Skeletal muscle satellite cell (primary cell): Measurements from ENCODE around the gene MARCHF9.

Source experiments
- H3K27me3 ChIP-seq: 2 replicates; pipeline ENCODE4 v1.7.0; 2013; ENCODE audit warnings: low read length; ENCODE audit not compliant: control insufficient read depth, insufficient read depth
- H3K36me3 ChIP-seq: 2 replicates; pipeline ENCODE4 v1.7.0; 2013; ENCODE audit warnings: mild to moderate bottlenecking, control low read depth, low read length; ENCODE audit not compliant: insufficient read depth
- H3K4me1 ChIP-seq: 2 replicates; pipeline ENCODE4 v1.7.0; 2013; ENCODE audit warnings: low read length; ENCODE audit not compliant: control insufficient read depth, insufficient read depth
- H3K4me2 ChIP-seq: 2 replicates; pipeline ENCODE4 v1.7.0; 2013; ENCODE audit warnings: mild to moderate bottlenecking, low read length
- H3K4me3 ChIP-seq: 2 replicates; pipeline ENCODE4 v1.7.0; 2013; ENCODE audit warnings: low read length
- H3K9ac ChIP-seq: 2 replicates; pipeline ENCODE4 v1.7.0; 2013; ENCODE audit warnings: mild to moderate bottlenecking, low read depth, low read length, moderate library complexity
- H3K9me3 ChIP-seq: replicated peaks from 2 replicates; pipeline ENCODE4 v1.7.0; 2013; ENCODE audit warnings: mild to moderate bottlenecking, control low read depth, low read length

MARCHF9 gene

DNA sequence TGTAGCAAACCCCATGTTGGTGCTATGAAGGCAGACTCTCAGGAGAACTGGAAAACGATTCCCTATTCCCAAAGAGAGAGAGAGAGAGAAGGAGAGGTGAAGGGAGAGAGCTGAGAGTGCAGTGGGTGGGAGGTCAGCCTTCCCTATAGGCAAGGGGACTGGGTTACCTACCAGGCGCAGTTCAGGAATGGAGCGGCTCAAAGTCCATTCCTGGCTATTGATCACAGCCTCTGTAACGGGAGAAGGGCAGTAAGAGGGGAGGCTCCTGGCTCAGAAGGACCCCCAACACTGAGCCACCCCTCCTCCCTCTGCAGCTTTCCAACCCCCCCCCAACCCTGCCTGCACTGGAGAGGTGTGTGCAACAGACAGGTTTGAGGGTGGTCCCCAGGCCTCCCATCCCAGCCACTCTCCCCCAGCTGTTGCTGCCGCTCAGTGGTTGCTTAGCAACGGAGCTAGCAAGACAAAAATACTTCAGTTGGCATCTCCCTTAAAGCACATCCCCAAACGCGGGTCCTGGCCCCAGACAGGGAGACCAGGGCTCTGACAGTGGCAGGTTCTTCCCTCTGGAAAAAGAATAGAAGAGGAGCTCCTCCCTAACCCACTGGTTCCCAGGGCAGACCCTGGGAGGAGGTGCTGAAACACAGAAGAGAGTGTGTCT lies 19.6 kb upstream of the MARCHF9 start:
- peak overlapping the region; percentile 58 for H3K4me3 ChIP-seq
- H3K27me3 ChIP-seq: peaks cover 68% of the 10 kb centered on the region
- peak overlapping the region; percentile 82 for H3K4me2 ChIP-seq
- H3K9me3 ChIP-seq: no peaks in the 10 kb centered on the region
- peaks cover 19% of the 10 kb centered on the region for H3K4me1 ChIP-seq
- H3K36me3 ChIP-seq: no peaks in the 10 kb centered on the region
- H3K9ac ChIP-seq: no peak overlapping the region

DNA sequence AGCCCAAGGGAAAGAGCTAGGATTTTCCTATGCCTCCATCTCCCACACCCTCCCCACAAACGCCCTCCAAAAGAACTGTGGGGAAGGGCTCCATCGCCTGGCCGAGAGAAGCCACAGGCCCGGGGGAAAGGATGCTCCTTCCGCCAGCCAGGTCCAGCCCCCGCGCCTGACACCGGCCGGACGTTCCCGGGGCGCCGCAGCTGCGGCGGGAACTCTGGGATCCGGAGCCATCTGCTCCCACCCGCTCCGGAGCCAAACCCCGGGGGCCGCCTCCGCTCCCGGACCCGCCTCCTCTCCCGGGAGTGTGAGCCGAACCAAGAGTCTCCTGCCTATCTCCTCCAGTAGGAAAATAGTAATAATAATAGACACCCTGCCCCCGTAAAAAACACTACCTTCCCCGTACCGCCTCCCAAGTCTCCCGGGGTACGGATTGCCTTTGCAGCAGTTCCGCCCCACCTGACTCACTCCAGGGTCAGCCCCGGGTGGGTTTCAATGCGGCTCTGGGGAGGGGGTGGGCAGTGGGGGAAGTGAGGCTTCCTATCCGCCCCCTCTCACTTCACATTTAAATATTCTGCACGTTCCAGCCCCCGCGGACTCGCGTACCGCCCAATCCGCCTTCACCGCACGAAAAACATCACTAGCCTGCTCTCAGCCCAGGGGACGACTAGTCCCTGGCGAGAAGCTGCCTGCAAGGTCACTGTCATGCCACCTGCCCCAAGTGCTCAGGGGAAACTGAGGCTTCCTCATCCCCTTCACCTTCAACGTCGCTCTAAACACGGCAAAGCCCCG lies 18.8 kb upstream of the MARCHF9 start:
- peak overlapping the region; percentile 21 for H3K9ac ChIP-seq
- peak overlapping the region; percentile 82 for H3K4me2 ChIP-seq
- no peaks in the 10 kb centered on the region for H3K36me3 ChIP-seq
- peaks cover 19% of the 10 kb centered on the region for H3K4me1 ChIP-seq
- peak overlapping the region; percentile 58 for H3K4me3 ChIP-seq
- H3K27me3 ChIP-seq: peaks cover 75% of the 10 kb centered on the region
- no peaks in the 10 kb centered on the region for H3K9me3 ChIP-seq

DNA sequence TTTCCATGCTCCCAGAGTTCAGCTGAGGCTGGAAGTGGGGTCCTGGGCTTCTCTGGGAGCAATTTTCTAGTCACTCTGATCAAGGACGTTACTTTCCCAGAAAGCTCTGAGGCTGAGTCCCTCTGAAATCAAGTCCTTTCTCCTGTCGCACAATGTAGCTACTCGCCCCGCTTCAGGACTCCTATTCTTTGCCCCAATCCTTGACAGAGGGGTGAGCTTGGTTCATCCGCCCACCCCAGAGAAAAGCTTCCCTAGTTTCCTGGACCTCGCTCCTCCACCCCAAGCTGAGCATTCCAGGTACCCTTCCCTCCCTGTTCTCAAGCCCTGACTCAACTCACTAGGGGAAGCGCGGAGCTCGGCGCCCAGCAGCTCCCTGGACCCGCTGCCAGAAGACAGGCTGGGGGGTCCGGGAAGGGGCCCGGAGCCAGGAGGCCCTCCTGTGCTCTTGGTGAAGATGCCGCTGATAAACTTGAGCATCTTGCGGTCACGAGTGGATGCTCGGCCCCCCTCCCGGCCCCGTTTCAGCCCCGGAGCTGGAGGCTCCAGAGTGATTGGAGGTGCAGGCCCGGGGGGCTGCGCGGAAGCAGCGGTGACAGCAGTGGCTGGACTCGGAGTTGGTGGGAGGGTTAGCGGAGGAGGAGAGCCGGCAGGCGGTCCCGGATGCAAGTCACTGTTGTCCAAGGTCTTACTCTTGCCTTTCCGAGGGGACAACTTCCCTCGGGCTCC lies 18.0 kb upstream of the MARCHF9 start:
- Histone ChIP-seq H3K4me3 (no peak overlapping the region), H3K9me3 (no peaks in the 10 kb centered on the region), H3K4me2 (peak overlapping the region; percentile 82), H3K36me3 (no peaks in the 10 kb centered on the region), H3K9ac (no peak overlapping the region), H3K4me1 (peaks cover 19% of the 10 kb centered on the region), H3K27me3 (peaks cover 82% of the 10 kb centered on the region)

DNA sequence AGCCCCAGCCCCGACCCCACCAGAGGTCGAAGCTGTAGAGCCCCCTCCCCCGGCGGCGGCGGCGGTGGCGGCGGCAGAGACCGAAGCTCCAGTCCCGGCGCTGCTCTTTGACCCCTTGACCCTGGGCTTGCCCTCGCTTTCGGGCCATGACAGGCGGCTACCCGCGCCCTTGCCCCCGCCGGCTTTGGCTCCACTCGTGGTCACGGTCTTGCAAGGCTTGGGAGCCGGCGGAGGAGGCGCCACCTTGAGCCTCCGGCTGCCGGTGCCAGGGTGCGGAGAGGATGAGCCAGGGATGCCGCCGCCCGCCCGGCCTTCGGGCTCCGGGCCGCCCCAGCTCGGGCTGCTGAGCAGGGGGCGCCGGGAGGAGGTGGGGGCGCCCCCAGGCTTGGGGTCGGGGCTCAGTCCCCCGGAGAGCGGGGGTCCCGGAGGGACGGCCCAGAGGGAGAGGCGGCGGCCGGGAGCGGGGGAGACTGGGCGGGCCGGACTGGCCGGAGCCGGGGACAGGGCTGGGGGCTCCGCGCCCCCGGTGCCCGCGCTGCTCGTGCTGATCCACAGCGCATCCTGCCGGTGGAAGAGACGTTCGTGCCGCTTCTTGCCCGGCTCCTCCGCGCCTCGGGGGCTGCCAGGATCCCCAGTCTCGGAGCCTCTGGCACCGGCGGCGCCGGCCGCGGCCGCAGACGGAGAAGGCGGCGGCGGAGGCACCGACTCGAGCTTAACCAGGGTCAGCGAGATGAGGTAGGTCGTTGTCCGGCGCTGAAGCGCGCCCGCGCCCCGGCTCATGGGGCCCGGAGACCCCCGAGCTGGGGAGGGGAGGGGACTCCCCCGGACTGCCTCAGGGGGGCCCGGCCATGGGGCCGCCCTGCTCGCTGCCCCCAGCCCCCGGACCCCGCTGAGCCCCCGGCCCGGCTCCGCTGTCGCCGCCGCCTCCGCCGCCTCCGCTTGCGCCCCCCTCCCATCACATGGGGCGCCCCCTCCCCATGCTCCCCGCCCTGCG lies 17.1 kb upstream of the MARCHF9 start:
- Histone ChIP-seq H3K9me3 (no peaks in the 10 kb centered on the region), H3K36me3 (no peaks in the 10 kb centered on the region), H3K27me3 (peaks cover 84% of the 10 kb centered on the region), H3K9ac (no peak overlapping the region), H3K4me3 (peak overlapping the region; percentile 42), H3K4me2 (peak overlapping the region; percentile 79), H3K4me1 (peaks cover 19% of the 10 kb centered on the region)

DNA sequence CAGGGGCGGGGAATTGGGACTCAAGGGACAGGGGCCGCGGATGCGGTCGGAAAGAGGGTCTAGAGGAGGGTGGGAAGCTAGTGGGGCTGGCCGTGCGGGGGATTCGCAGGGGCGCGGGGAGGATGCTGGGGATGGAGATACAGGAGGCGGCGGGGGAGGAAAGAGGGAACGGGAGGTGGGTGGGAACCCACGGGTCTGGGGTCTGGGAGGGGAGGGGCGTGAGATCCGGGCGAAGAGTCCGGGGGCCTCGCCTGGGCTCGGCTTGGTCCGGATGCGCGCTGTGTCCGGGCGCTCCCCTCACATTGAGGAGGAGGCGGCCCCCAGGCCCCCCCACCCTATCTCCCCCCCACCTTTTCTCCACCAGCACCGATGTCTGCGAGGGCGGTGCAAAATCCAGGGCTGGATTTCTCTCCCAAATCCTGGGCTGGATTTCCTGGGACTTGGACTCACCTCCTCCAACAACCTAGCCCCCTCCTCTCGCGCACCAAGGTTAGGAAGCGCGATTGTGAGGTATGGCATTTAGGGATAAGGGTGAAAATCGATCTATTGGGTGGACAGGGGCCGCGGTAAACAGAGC lies 16.2 kb upstream of the MARCHF9 start, which contains the start of gene AGAP2:
Gene AGAP2, minus strand, starts transcription at position 82 of the 577 bp plus-strand sequence. CDS start 496 bp downstream, outside the sequence.
- Histone ChIP-seq H3K4me1 (peaks cover 19% of the 10 kb centered on the region), H3K9ac (no peak within 1 kb of the TSS), H3K27me3 (peaks cover 78% of the 10 kb centered on the region), H3K4me2 (peak within 1 kb of the TSS; percentile 79), H3K36me3 (no peaks in the 10 kb centered on the region), H3K4me3 (peak within 1 kb of the TSS; percentile 42), H3K9me3 (no peaks in the 10 kb centered on the region)

DNA sequence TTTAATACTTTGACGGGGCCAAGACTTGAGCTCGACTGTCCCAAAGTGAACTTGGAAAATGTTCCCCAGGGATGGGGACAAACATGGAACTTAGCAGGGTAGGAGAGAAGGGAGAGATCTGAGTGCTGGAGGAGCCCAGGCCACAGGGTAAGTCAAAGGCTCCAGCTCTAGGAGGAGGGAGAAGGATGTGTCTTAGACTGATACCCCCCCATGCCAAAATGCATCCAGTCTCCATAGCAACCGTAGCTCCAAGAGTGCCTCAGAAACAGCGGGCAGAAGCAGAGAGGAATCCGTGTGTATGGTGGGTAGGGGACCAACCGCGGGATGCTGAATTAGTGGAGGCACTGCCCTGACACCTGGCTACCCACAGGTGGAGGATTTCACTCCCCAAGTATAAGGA lies 15.5 kb upstream of the MARCHF9 start:
- H3K9me3 ChIP-seq: no peaks in the 10 kb centered on the region
- H3K4me1 ChIP-seq: peaks cover 19% of the 10 kb centered on the region
- peaks cover 72% of the 10 kb centered on the region for H3K27me3 ChIP-seq
- H3K36me3 ChIP-seq: no peaks in the 10 kb centered on the region
- H3K4me3 ChIP-seq: no peak overlapping the region
- no peak overlapping the region for H3K4me2 ChIP-seq
- H3K9ac ChIP-seq: no peak overlapping the region

DNA sequence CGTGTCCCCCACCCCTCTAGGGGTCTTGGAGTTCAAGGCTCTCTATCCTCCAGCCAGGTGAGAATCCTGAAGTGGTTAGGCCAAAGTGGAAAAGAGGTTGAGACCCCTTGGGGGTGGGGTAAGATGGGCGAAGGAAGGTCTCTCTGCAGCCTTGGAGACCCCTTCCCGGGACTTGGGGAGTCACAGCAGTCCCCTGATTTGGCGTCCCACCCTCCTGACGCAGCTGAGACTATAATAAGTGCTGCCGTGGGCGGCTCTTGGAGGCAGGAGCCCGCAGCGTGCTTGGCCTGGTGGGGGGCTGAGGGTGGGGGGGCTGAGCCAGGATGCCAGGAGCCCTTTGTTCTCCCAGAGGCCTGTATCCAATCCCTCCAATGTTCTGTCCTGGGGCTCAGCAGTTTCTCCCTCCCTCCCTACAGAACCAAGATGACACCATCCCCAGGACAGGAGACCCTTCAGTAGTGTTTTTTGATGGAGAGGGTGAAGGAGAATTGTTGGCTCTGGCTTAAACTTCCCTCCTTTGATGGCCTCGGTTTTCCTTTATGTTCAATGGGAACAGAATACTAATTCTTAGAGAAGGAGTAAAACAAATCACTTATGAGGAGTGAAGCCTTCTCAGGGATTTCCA lies 14.9 kb upstream of the MARCHF9 start:
- Histone ChIP-seq H3K9me3 (no peaks in the 10 kb centered on the region), H3K4me3 (no peak overlapping the region), H3K4me2 (no peak overlapping the region), H3K9ac (no peak overlapping the region), H3K27me3 (peaks cover 65% of the 10 kb centered on the region), H3K4me1 (peaks cover 19% of the 10 kb centered on the region), H3K36me3 (no peaks in the 10 kb centered on the region)

DNA sequence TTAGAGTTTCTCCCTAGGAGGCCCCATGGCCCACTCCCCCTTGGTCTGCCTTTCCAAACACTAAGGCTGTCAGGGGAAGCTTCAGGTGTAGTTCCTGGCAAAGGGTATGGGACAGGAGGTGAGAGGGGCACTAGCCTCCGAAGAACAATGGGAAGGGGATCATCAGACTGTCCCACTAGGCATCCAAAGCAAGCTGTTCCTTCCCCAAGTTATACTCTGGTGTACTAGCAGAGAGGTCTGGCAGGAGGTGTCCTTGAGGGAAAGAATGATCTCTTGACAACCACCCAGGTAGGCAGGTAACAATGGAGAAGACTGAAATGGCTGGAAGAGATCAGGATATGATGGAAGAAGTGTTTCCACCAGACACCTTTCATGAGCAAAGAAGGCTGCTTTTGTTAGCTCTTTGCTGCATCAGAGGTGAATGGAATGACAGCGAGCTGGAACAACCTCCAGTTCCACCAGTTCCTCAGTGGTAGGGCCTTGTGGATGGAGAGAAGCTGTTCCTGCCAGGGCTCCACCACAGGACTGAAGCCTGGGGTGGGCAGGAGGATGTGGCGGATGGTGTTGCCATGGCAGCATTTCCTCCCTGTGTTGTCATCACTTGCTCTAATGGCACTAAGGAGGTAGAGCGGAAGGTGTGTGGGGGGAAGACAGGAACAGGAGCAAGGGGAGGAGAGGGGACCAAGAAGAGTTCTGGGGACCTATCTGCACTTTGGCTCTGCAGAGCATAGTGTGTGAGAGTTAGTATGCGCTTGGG lies 14.1 kb upstream of the MARCHF9 start:
- H3K9ac ChIP-seq: no peak overlapping the region
- no peak overlapping the region for H3K4me3 ChIP-seq
- H3K9me3 ChIP-seq: no peaks in the 10 kb centered on the region
- H3K4me1 ChIP-seq: peaks cover 20% of the 10 kb centered on the region
- no peaks in the 10 kb centered on the region for H3K36me3 ChIP-seq
- no peak overlapping the region for H3K4me2 ChIP-seq
- peaks cover 58% of the 10 kb centered on the region for H3K27me3 ChIP-seq

DNA sequence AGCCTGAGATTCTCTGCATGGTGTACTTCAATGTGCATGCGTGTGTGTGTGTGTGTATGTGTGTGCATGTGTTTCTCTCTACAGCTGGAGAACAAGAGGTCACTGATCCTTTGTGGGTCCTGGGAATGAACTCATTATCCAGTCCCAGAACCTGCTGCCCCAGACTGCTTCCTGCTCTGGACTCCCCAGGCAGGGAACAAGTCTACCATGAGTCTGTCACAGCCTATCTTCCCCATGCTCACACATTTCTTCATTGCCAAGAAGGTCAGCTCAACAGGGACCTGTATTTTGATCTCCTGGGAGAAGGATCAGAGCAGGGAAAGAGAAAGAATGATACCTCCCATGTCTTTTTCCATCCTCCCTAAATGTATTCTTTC lies 13.5 kb upstream of the MARCHF9 start:
- peaks cover 20% of the 10 kb centered on the region for H3K4me1 ChIP-seq
- no peaks in the 10 kb centered on the region for H3K9me3 ChIP-seq
- no peak overlapping the region for H3K4me2 ChIP-seq
- H3K9ac ChIP-seq: no peak overlapping the region
- H3K4me3 ChIP-seq: no peak overlapping the region
- peaks cover 52% of the 10 kb centered on the region for H3K27me3 ChIP-seq
- H3K36me3 ChIP-seq: peaks cover 5% of the 10 kb centered on the region
